Neural progenitor cell (in vitro differentiated cells): Measurements from ENCODE around the gene SCAMP4.
"Not testable (repeated sequence)": the region's sequence is repeated elsewhere in the genome, so short reads cannot be mapped to it uniquely, and the experiment has no call there.

Source experiments
- CTCF ChIP-seq: fragments of 200-600 bp; sonication (generic); IDR thresholded peaks from 2 replicates; pipeline ENCODE4 v1.5.1; 2017; ENCODE audit warnings: antibody characterized with exemption, mild to moderate bottlenecking
- EZH2 ChIP-seq: fragments of 200-600 bp; sonication (generic); IDR thresholded peaks from 2 replicates; pipeline ENCODE4 v1.6.1; 2017; ENCODE audit warnings: antibody characterized with exemption, mild to moderate bottlenecking, moderate library complexity

DNA sequence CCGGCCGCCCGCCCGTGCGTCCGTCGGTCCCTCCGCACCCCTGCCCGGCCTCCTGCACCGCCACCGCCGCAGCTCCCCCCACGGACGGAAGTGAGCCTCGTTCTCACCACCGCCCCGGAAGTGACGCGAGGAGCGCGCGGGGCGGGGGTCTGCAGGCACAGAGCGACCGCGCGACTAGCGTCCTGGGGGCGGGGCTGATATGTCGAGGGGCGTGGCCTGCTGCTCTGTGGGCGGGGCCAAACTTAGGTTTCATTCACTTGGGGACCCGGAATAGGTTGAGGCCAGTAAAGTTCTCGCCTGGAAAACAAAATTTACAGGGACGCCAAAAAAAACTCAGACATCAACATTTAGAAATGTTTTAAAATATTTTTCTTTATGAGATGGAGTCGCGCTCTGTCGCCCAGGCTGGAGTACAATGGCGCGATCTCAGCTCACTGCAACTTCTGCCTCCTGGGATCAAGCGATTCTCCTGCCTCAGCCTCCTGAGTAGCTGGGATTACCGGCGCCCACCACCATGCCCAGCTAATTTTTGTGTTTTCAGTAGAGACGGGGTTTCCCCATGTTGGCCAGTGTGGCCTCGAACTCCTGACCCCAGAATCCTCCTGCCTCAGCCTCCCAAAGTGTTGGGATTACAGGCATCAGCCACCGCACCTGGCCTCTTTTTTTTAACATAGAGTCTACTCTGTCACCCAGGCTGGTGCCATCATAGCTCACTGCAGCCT lies 19.6 kb upstream of the SCAMP4 start, which contains the start of gene ABHD17A:
- not testable (repeated sequence) for TF ChIP-seq CTCF, EZH2
